Measurements from ENCODE around the gene METTL26.

The METTL26 gene

DNA sequence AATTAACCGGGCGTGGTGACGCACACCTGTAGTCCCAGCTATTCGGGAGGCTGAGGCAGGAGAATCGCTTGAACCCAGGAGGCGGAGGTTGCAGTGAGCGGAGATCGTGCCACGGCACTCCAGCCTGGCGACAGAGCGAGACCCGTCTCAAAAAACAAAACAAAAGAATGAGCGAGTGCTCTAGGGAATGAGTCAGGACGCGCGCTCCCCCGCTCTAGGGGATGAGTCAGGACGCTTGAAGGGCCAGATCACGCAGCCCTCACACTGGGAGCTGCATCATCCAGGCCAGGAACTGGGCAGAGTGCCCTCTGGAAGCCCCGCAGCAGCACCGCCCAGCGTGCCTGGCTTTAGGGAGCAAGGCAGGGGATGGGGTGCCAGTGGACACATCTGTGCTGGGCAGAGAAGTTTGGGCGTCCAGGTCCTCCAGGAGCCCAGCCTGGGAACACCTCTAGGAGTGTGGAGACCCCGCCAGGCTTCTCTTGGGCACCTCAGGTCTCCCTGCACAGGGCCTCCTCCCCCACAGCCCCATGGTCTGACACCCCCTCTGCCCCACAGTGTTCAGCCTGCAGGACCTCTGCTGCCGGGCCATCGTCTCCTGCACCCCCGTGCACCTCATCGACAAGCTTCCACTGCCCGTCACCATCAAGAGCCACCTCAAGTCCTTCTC is 9.2 kb downstream of the METTL26 start:
- in situ Hi-C loops (cut with MboI; ENCODE audit: low sequenced_read_pairs), result no loop called here

DNA sequence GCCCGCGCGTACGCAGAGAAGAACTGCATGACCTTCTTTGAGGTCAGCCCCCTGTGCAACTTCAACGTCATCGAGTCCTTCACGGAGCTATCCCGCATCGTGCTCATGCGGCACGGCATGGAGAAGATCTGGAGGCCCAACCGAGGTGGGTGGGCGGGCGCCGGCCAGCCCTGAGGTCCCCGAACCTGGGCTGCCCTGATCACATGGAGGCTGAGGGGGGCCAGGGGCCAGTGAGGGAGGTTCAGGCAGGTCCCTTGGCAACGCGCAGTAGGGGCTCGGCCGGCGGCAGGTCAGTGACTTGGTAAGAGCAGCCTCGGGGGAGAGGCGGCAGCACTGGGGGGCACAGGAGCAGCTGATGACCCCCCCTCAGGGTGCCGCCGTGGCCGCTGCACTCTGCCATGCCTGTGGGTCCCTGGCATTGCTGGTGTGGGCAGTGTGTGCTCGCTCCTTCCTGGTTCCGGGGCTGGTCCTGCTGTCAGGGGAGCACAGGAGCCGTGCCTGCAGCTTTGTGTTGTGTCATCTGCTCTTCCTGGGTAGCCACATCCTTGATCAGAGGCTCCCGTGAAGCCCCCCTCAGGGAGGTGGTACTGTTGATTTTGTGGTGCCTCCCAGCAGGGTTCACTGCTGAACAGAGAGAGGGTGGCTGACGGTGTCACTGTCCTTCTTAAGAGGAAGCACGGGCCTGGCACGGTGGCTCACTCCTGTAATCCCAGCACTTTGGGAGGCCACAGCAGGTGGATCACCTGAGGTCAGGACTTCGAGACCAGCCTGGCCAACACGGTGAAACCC is 9.9 kb downstream of the METTL26 start:
- in situ Hi-C loops (cut with MboI; ENCODE audit: low sequenced_read_pairs), result no loop called here

DNA sequence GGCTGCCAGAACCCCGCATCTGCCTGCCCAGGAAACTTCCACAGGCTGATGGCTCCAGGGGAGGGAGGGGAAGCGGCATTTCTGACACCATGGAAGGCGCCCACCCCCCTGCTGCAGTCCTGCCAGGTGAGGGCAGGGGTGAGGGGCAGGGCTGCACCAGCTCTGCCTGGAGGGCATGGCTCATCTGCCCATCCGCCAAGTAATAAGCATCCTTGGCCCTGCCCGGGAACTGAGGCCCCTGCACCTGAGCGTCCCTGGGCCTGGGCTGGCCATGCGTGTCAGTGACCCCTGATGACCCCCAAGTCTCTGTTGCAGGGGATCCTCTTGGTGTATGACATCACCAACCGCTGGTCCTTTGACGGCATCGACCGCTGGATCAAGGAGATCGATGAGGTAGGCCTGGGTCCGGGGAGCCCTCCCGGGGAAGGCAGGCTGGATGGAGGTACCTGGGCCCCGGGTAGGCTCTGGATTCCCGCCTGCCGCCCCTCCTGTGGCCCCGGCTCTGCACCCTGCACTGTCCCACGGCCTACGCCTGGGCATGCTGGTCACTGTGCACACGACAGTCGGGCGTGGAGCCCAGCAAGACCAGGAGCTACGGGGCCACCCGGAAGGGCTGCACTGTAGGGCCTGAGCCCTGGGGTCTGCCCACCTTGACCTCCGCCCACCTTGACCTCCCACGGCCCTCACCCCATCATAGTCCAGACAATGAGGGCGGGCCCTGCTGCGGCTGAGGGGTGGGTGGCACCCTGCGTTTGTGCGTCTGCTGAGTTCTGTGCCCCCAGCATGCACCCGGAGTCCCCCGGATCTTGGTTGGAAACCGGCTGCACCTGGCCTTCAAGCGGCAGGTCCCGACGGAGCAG is 10.8 kb downstream of the METTL26 start:
- in situ Hi-C loops (cut with MboI; ENCODE audit: low sequenced_read_pairs), result no loop called here

DNA sequence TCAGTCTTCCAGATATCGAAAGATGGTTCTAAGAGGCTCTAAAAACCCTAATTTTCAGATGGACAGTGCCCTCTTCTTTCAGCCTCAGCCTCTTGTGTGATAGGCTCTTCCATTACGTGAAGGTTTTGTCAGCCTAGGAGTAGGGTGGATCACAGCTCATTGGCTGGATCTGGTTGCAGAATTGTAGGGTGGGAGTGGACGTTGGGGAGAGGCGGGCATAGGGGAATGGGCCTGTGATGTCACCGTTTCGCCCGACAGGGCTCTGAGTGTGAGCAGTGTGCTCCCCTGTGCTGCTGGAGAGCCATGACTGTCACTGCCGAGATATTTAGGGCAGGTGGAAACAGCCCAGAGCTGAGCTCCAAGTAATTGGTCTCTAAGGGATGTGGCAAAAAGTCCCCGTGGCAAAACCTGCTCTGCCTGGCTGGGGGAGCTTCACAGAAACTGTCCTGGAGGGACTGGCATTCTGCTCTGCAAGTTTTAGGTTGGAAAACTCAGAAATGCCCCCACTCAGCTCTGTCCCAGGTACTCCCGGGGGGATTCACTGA is 11.5 kb downstream of the METTL26 start:
- in situ Hi-C loops (cut with MboI; ENCODE audit: low sequenced_read_pairs), result no loop called here

DNA sequence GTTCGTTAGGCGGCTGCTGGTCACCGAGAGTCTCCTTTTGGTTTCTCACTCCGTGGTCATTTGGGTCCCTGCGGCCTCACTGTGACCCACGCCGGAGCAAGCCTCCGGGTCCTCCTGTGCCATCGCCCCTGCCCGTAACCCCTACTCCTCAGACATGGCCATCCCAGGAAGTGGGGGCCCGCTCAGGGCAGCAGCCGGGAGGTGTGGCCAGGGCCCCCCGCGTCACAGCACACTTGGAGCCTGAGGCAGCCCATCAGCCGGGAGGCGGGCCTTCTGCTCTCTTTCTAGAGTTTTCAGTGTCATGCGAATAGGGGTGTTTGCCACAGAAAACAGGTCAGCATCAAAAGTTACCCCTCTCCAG is 13.2 kb downstream of the METTL26 start:
- in situ Hi-C loops (cut with MboI; ENCODE audit: low sequenced_read_pairs), result no loop called here

DNA sequence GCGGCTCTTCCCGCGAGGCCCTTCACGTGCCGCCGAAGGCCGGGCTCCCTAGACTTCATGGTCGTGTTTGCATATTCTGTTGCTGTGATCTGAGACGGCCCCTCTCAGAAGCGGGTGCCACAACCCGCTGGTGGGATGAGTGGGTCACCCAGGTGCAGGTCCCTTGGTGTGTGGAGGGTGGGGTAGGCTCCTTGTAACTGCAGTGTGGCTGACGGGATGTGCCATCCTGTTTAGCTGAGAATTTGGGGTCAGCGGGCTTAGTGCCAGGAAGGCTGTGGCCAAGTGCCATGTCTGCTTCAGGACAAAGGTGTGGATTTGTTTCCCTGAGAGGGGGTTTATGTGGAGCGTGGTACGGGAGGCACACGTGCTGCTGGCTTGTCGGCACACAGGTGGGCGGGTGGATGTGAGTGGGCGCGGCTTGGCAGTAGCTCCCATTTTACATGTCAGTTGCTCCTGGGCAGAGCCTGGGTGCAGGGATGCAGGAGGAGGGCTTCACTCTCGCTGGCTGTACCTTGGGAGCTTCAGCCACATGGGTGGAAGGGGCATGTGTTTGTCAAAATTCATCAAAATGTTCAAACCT is 14.5 kb downstream of the METTL26 start:
- in situ Hi-C loops (cut with MboI; ENCODE audit: low sequenced_read_pairs), result no loop called here

DNA sequence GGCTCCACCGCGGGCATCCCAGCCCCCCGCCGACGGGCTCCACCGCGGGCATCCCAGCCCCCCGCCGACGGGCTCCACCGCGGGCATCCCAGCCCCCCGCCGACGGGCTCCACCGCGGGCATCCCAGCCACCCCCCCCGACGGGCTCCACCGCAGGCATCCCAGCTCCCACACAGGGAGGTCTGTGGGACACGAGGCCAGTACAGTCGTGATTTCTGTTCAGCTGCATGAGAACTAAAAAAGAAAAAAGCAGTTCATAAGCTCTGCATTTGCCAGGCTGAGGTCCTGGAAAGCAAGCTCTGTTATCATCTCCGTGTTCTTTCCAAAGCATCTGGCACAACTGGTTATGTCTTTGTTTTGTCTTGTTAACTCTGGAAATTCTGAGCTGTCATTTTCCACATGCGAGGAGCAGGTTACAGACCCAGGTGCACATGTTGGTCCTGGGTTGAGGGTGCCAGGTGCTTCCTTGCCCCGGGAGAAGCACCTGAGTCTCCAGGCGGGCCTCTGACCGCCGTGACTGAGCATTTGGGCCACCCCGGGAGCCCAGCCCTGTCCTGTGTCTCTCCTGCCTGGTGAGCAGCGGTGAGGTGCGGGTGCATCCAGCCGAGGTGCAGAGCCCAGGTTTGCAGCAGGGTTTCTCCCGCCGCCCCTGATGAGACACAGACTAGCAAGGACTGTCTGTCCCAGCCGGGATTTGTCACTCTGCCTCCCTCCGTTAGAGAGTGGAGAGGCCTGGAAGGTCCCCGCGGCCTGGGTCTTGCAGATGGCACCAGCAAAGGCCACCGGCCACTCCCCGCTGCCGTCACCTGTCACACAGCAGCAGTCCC is 15.2 kb downstream of the METTL26 start:
- in situ Hi-C loops (cut with MboI; ENCODE audit: low sequenced_read_pairs), result no loop called here

DNA sequence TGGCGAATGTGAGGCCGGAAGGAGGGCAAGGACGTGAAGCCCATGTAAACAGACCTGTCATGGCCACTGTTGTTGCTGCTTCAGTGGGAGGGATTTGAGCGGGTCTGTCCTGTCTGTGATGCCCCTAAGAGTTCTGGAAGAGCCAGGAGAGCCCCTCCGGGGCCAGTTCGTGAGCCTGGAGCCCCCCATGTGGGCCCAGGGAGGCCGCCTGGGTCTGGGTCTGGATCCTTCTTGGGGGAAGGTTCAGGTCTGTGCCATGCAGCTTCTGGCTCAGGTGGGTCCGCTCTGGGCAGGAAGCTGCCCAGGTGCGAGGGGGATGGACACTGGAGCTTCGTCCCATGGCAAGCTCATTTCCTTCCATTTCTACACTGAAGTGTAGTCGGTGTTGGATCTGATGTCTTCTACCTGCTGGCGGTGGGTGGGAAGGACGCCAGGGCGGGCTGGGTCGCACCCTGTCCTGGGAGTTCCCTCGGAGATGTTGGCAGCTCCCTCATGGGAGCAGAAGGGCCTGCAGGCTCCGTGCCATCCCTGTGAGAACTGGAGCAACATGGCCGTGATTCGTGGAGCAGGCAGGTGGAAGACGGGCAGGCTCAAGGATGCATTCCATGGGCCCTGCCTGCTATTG is 16.5 kb downstream of the METTL26 start:
- in situ Hi-C loops (cut with MboI; ENCODE audit: low sequenced_read_pairs), result no loop called here

DNA sequence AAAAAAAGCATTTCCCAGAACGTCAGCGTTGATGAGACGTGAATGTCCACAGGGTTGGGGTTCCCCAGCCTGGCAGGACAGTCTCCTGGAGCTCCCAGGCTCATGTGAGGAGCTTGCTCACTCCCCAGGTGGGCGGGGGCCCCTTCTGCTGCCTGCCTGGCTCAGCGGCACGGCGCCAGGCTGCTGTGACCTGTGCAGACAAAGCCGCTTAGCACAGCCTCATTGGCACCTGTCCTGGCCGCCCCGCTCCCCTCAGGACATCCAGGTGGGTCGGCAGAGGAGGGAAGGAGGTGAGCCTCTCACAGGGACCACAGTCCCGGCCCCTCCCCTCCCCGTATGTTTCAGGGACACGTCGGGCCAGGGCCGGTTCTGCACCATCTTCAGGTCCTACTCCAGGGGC is 18.2 kb downstream of the METTL26 start:
- in situ Hi-C loops (cut with MboI; ENCODE audit: low sequenced_read_pairs), result no loop called here

DNA sequence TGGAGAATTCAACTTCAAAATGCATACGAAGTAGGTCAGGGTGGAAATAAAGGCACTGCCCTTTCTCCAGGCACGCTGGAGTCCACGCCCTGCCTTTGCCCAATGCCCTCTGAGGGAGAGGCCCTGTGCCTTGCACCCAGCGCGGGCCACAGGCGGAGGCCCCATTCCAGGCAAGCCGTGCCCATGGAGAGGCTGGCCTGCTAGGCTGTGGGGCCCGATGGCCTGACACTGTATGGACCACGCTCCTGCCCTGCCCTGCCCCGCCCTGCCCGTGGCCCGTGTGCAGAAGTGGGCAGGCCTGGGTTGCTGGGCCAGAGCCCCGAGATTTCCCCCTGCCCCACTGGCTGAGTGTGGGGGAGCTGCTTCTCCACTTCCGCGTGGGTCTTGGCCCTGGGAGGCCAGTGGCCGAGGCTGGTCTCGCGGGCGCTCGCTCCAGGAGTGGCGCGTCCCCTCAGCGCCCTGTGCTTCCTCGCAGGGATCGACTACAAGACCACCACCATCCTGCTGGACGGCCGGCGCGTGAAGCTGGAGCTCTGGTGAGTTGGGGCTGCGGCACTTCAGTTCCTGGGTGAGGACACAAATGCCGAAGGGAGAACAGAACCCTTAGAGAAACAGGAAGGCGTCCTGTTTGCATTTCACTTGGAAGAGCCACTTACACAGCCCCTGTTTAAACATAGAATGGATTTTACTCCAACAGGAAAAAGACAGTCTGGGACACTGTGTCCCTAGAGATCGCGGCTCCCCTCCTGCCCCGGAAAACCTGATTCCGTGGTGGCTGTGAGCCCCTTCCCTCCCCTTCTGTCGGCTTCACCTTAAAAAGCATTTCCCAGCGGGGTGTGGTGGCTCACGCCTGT is 19.1 kb downstream of the METTL26 start:
- in situ Hi-C loops (cut with MboI; ENCODE audit: low sequenced_read_pairs), result no loop called here

DNA sequence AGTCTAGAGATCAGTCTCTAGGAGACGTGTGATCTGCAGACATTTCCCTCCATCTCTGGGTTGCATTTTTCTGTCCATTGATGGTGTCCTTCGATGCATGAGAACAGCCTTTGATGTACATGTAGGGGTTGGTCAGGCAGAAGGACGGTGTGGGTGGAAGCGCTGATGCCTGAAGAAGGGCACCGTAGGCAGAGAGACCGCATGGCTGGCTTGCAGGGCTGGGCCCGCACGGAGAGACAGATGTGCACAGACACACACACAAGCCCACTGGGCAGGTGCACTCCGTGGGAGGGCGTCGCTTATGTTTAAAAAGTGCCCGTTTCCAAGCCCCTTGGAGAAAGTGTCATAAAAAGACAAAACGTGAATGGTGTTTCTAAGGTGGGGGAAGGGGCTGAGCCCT is 21.0 kb downstream of the METTL26 start:
- in situ Hi-C loops (cut with MboI; ENCODE audit: low sequenced_read_pairs), result no loop called here

DNA sequence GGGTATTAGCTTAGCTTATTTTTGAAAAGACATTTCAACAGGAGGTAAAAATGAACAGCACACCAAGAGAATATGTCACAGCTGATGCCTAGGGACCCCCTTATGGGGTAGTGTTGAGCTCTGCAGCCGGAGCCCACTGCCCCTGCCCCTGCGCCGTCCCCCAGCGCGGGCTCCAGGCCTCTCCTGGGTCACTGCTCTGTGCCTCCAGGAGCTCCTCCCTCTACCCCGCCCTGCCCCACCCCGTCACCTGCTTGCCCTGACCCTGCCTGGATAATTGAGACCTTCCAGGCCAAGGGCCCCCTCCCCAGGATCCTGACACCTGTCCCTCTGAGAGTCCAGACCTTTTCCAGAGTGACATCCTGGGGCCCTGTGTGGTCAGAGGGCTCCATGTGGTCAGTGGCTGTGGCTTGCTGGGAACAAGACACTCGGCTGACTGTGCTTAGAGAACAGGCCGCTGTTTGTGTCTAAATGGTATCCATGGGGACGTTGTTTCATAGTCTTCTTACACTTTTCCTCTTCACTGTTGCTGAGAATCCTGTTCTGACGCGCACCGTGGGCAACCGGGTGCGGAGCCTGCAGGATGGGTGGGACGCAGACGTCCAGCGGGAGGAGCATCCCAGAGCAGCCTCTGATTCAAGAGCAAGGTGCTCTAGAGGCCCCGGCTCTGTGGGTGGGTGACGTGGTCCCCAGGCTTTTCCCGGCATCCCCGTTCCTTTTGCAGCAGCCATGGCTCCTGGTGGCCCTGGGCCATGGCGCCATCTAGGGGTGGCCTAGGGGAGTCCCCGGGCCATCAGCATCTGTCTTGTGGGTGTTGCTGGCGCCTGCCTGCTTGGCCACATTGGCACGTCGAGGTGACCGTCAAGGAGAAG is 25.4 kb downstream of the METTL26 start:
- in situ Hi-C loops (cut with MboI; ENCODE audit: low sequenced_read_pairs), result no loop called here

DNA sequence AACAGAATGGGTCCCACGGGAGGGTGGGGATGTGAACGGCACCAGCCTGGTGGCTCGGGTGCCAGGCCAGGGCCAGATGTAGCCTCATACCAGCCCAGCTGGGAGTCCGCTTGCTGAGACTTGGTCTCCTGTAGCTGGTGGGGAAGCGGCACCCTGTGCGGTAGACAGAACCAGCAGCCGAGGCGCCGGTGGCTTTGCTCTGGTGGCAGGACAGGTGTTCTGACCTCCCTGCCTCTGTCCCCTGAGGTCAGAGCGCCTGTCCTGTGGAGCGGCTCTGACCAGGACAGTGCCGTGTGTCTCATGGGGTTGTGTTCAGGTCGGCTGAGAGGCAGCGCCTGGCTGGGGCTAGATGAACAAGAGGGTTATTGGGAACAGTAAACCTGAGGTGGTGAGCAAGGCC is 26.1 kb downstream of the METTL26 start:
- in situ Hi-C loops (cut with MboI; ENCODE audit: low sequenced_read_pairs), result no loop called here

DNA sequence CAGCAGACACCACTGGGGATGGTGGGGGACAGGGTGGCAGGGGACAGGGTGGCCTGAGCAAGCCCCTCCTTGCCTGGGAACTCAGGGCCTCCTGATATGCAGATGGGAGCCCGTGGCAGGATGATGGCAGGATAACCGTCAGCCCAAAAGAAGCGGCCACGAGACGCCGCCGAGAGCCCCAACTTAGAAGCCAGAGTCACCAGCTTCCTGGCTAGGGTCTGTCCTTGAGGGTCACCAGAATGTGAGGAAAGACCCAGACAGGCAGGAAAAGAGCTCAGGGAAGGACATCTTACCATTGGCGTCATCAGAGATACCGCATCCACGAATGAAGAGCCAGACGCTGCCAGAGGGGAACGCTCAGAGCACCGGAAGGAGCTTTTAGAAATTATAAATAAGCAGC is 26.8 kb downstream of the METTL26 start:
- in situ Hi-C loops (cut with MboI; ENCODE audit: low sequenced_read_pairs), result no loop called here

DNA sequence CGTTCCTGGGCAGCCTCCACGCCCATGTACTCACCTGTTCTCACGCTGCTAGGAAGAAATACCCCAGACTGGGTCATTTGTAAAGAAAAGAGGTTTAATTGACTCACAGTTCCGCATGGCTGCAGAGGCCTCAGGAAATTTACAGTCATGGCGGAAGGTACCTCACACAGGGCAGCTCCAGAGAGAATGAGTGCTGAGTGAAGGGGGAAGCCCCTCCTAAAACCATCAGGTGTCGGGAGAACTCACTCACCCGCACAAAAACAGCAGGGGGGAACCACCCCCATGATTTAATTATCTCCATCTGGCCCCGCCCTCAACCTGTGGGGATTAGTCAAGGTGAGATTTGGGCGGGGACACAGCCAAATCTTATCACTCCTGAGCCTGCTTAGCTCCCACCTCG is 28.1 kb downstream of the METTL26 start:
- in situ Hi-C loops (cut with MboI; ENCODE audit: low sequenced_read_pairs), result no loop called here

DNA sequence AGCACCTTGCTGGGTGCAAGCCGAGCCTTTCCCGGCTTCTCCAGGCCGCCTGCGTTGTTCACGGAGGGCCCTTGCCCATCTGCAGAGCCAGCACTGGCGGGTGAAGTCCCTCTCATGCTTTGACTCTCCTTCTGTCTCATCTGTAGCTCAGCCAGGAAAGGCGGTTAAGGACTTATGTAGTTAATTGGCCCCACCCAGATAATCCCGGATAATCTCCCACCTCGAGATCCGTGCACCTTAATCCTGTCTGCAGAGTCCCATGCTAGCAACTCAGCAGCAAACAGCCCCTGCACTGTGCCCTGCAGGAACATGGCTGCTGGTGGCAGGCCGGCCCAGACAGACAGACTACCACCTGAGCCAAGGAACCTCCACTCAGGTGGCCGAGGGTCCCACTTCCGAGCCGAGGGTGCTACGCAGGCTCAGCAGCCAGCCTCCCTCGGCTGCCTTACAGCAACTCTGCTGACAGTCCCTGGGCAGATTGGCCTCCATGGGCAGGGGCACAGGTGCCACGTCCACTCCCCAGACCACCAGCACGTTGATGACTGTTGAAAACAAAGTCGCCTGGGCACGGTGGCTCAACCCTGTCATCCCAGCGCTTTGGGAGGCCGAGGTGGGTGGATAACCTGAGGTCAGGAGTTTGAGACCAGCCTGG is 29.3 kb downstream of the METTL26 start:
- in situ Hi-C loops (cut with MboI; ENCODE audit: low sequenced_read_pairs), result no loop called here

DNA sequence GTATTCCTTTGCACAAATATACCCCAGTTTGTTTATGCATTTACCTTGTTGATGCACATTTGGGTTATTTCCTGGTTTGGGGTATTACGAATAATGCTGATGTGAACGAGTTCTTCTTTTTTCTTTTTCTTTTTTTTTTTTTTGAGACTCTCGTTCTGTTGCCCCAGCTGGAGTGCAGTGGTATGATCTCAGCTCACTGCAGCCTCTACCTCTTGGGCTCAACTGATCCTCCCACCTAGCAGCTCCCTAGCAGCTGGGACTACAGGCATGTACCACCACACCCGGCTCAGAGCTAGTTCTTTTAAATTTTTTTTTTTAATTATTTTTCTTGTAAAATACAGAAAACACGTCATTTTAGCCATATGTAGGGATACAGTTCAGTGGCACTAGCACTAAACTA is 32.2 kb downstream of the METTL26 start:
- in situ Hi-C loops (cut with MboI; ENCODE audit: low sequenced_read_pairs), result no loop called here

Data from HL-60/S4 (cell line).